HEK293 (cell line): ENCODE data around the gene MNX1.
A peak's percentile ranks its signal among the peaks of the same experiment; 100 is the strongest.

Source experiments
- EGR2 ChIP-seq: fragments of 450-650 bp; formaldehyde crosslinking; IDR thresholded peaks from 2 replicates; pipeline ENCODE4 v1.5.1; 2016; ENCODE audit warnings: low read depth, missing biosample characterization, missing genetic modification characterization
- FEZF1 ChIP-seq: fragments of 450-650 bp; formaldehyde crosslinking; IDR thresholded peaks from 2 replicates; pipeline ENCODE4 v1.5.1; 2016; ENCODE audit warnings: missing biosample characterization, missing genetic modification characterization
- GLIS2 ChIP-seq: fragments of 450-650 bp; formaldehyde crosslinking; IDR thresholded peaks from 2 replicates; pipeline ENCODE4 v1.5.1; 2016; ENCODE audit warnings: missing biosample characterization, missing genetic modification characterization
- OVOL3 ChIP-seq: fragments of 450-650 bp; formaldehyde crosslinking; IDR thresholded peaks from 2 replicates; pipeline ENCODE4 v1.5.1; 2016; ENCODE audit warnings: missing biosample characterization, missing genetic modification characterization
- PRDM10 ChIP-seq: fragments of 450-650 bp; formaldehyde crosslinking; IDR thresholded peaks from 2 replicates; pipeline ENCODE4 v1.5.1; 2016; ENCODE audit warnings: missing biosample characterization, missing genetic modification characterization
- RBAK ChIP-seq: fragments of 450-650 bp; formaldehyde crosslinking; IDR thresholded peaks from 2 replicates; pipeline ENCODE4 v1.5.1; 2016; ENCODE audit warnings: missing biosample characterization, missing genetic modification characterization
- SP7 ChIP-seq: fragments of 450-650 bp; formaldehyde crosslinking; IDR thresholded peaks from 2 replicates; pipeline ENCODE4 v1.5.1; 2016; ENCODE audit warnings: missing biosample characterization, missing genetic modification characterization
- TCF7L2 ChIP-seq: IDR thresholded peaks from 2 replicates; pipeline ENCODE4 v1.6.1; 2011; ENCODE audit warnings: low read depth, mild to moderate bottlenecking, inconsistent platforms, low read length, moderate library complexity, borderline replicate concordance
- ZBTB6 ChIP-seq: fragments of 450-650 bp; formaldehyde crosslinking; IDR thresholded peaks from 2 replicates; pipeline ENCODE4 v1.5.1; 2017; ENCODE audit warnings: missing biosample characterization, missing genetic modification characterization
- ZBTB8A ChIP-seq: fragments of 450-650 bp; formaldehyde crosslinking; IDR thresholded peaks from 2 replicates; pipeline ENCODE4 v1.5.1; 2016; ENCODE audit warnings: missing biosample characterization, missing genetic modification characterization
- ZFP37 ChIP-seq: fragments of 450-650 bp; formaldehyde crosslinking; IDR thresholded peaks from 2 replicates; pipeline ENCODE4 v1.5.1; 2016; ENCODE audit warnings: missing biosample characterization, missing genetic modification characterization
- ZNF10 ChIP-seq: fragments of 450-650 bp; formaldehyde crosslinking; IDR thresholded peaks from 2 replicates; pipeline ENCODE4 v1.5.1; 2017; ENCODE audit warnings: missing biosample characterization, missing genetic modification characterization
- ZNF114 ChIP-seq: fragments of 450-650 bp; formaldehyde crosslinking; IDR thresholded peaks from 2 replicates; pipeline ENCODE4 v1.5.0; 2017; ENCODE audit warnings: missing biosample characterization, missing genetic modification characterization
- ZNF157 ChIP-seq: fragments of 450-650 bp; formaldehyde crosslinking; IDR thresholded peaks from 2 replicates; pipeline ENCODE4 v1.5.1; 2016; ENCODE audit warnings: missing biosample characterization, missing genetic modification characterization
- ZNF18 ChIP-seq: fragments of 450-650 bp; formaldehyde crosslinking; IDR thresholded peaks from 2 replicates; pipeline ENCODE4 v1.5.1; 2016; ENCODE audit warnings: missing biosample characterization, missing genetic modification characterization
- ZNF223 ChIP-seq: fragments of 450-650 bp; formaldehyde crosslinking; IDR thresholded peaks from 2 replicates; pipeline ENCODE4 v1.5.1; 2016; ENCODE audit warnings: missing biosample characterization, missing genetic modification characterization
- ZNF26 ChIP-seq: fragments of 450-650 bp; formaldehyde crosslinking; IDR thresholded peaks from 2 replicates; pipeline ENCODE4 v1.5.1; 2016; ENCODE audit warnings: missing biosample characterization, missing genetic modification characterization
- ZNF266 ChIP-seq: fragments of 450-650 bp; formaldehyde crosslinking; IDR thresholded peaks from 2 replicates; pipeline ENCODE4 v1.5.1; 2016; ENCODE audit warnings: missing biosample characterization, missing genetic modification characterization, low read depth
- ZNF311 ChIP-seq: fragments of 450-650 bp; formaldehyde crosslinking; IDR thresholded peaks from 2 replicates; pipeline ENCODE4 v1.5.1; 2017; ENCODE audit warnings: missing biosample characterization, missing genetic modification characterization, borderline replicate concordance
- ZNF37A ChIP-seq: fragments of 450-650 bp; IDR thresholded peaks from 2 replicates; pipeline ENCODE4 v1.5.1; 2018; ENCODE audit warnings: missing biosample characterization, missing genetic modification characterization
- ZNF398 ChIP-seq: fragments of 450-650 bp; formaldehyde crosslinking; IDR thresholded peaks from 2 replicates; pipeline ENCODE4 v1.5.1; 2017; ENCODE audit warnings: missing biosample characterization, missing genetic modification characterization
- ZNF426 ChIP-seq: fragments of 450-650 bp; formaldehyde crosslinking; IDR thresholded peaks from 2 replicates; pipeline ENCODE4 v1.5.1; 2017; ENCODE audit warnings: missing biosample characterization, missing genetic modification characterization, mild to moderate bottlenecking, inconsistent platforms, moderate library complexity
- ZNF501 ChIP-seq: fragments of 450-650 bp; formaldehyde crosslinking; IDR thresholded peaks from 2 replicates; pipeline ENCODE4 v1.5.1; 2016; ENCODE audit warnings: missing biosample characterization, missing genetic modification characterization
- ZNF560 ChIP-seq: fragments of 450-650 bp; formaldehyde crosslinking; IDR thresholded peaks from 2 replicates; pipeline ENCODE4 v1.5.1; 2017; ENCODE audit warnings: missing biosample characterization, missing genetic modification characterization, borderline replicate concordance
- ZNF623 ChIP-seq: fragments of 450-650 bp; formaldehyde crosslinking; IDR thresholded peaks from 2 replicates; pipeline ENCODE4 v1.5.1; 2016; ENCODE audit warnings: missing biosample characterization, missing genetic modification characterization
- ZNF639 ChIP-seq: fragments of 450-650 bp; formaldehyde crosslinking; IDR thresholded peaks from 2 replicates; pipeline ENCODE4 v1.5.1; 2016; ENCODE audit warnings: missing biosample characterization, missing genetic modification characterization
- ZNF645 ChIP-seq: fragments of 450-650 bp; formaldehyde crosslinking; IDR thresholded peaks from 2 replicates; pipeline ENCODE4; 2016; ENCODE audit warnings: missing biosample characterization, missing genetic modification characterization
- ZNF670 ChIP-seq: fragments of 450-650 bp; formaldehyde crosslinking; IDR thresholded peaks from 2 replicates; pipeline ENCODE4 v1.5.1; 2016; ENCODE audit warnings: missing biosample characterization, missing genetic modification characterization, low read depth

MNX1 gene

GRCh38 chr7:157003756-157004520, 6.5 kb downstream of the MNX1 start (continued):
- TF ChIP-seq ZNF501 (tag by site-specific recombination) (no peak), FEZF1 (tag by site-specific recombination) (peak; percentile 58), ZNF426 (tag by site-specific recombination) (no peak), ZNF560 (no peak), ZNF639 (no peak), EGR2 (no peak), OVOL3 (tag by site-specific recombination) (no peak), ZNF623 (tag by site-specific recombination) (no peak), ZBTB6 (tag by site-specific recombination) (0 out of 2 replicates have a peak, but pooled peaks have one; percentile 36), ZNF398 (tag by site-specific recombination) (no peak), ZNF10 (tag by site-specific recombination) (no peak), ZNF266 (tag by site-specific recombination) (no peak), ZNF311 (tag by site-specific recombination) (no peak), ZNF18 (tag by site-specific recombination) (peak; percentile 76; the same call in 1 of the 2 replicates), ZNF114 (tag by site-specific recombination) (no peak), ZNF645 (tag by site-specific recombination) (no peak), RBAK (no peak), ZNF157 (tag by site-specific recombination) (no peak), ZNF26 (tag by site-specific recombination) (no peak), ZNF37A (tag by site-specific recombination) (no peak), TCF7L2 (no peak), ZNF670 (tag by site-specific recombination) (no peak), SP7 (tag by site-specific recombination) (peak; percentile 85), ZFP37 (tag by site-specific recombination) (no peak), PRDM10 (tag by site-specific recombination) (no peak), GLIS2 (tag by site-specific recombination) (no peak), ZNF223 (tag by site-specific recombination) (no peak), ZBTB8A (tag by site-specific recombination) (peak; percentile 90)
